ENCODE data around the gene NIFK. TPM values are rescaled to one million over a fixed set of nuclear protein-coding genes. Genes with fewer than 3 reads are reported as not detected.
"Not testable (repeated sequence)": the region's sequence is repeated elsewhere in the genome, so short reads cannot be mapped to it uniquely, and the experiment has no call there.

NIFK gene
- total RNA-seq, 1 donor: 42.7 TPM

DNA sequence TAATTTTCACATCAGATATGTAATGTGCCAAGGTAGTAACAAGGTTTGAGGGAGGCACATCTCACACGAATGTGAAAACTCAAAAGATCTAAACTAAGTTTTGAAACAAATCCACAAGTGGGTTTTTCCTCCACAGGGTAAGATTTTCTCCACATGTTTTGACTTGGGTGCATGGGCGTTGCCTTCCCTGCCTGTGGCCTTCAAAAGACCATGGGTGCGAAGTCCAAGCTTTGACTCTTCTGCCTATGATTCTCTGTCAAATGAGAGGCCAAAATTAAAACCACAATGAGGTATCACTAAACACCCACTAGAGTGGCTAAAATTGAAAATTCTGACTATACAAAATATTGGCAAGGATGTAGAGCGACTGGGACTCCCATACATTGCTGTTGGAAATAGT lies 30.7 kb downstream of the NIFK start:
- Histone ChIP-seq H2AFZ (ENCODE audit: low read length) (no peak overlapping the region), H3K4me3 (ENCODE audit: insufficient read depth, low read length) (no peak overlapping the region), H4K20me1 (ENCODE audit: insufficient read depth, low read length) (no peaks in the 10 kb centered on the region), H3K27ac (ENCODE audit: low read depth, low read length) (no peak overlapping the region), H3K4me1 (ENCODE audit: insufficient read depth, low read length) (peaks cover 11% of the 10 kb centered on the region), H3K79me2 (ENCODE audit: insufficient read depth, low read length) (no peaks in the 10 kb centered on the region), H3K36me3 (ENCODE audit: insufficient read depth, low read length) (no peaks in the 10 kb centered on the region), H3K9me3 (ENCODE audit: low read depth, low read length) (no peaks in the 10 kb centered on the region), H3K4me2 (ENCODE audit: insufficient read depth, low read length) (no peak overlapping the region), H3K27me3 (ENCODE audit: insufficient read depth, low read length) (no peaks in the 10 kb centered on the region)
- DNase-seq (ENCODE audit: insufficient read length, low spot score, missing footprints): peak; percentile 63
- TF ChIP-seq, protein P1, sequence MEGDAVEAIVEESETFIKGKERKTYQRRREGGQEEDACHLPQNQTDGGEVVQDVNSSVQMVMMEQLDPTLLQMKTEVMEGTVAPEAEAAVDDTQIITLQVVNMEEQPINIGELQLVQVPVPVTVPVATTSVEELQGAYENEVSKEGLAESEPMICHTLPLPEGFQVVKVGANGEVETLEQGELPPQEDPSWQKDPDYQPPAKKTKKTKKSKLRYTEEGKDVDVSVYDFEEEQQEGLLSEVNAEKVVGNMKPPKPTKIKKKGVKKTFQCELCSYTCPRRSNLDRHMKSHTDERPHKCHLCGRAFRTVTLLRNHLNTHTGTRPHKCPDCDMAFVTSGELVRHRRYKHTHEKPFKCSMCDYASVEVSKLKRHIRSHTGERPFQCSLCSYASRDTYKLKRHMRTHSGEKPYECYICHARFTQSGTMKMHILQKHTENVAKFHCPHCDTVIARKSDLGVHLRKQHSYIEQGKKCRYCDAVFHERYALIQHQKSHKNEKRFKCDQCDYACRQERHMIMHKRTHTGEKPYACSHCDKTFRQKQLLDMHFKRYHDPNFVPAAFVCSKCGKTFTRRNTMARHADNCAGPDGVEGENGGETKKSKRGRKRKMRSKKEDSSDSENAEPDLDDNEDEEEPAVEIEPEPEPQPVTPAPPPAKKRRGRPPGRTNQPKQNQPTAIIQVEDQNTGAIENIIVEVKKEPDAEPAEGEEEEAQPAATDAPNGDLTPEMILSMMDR (IDR thresholded peaks at IDR 0.05; ENCODE audit: extremely low read depth, low read depth, low read length): no peak

DNA sequence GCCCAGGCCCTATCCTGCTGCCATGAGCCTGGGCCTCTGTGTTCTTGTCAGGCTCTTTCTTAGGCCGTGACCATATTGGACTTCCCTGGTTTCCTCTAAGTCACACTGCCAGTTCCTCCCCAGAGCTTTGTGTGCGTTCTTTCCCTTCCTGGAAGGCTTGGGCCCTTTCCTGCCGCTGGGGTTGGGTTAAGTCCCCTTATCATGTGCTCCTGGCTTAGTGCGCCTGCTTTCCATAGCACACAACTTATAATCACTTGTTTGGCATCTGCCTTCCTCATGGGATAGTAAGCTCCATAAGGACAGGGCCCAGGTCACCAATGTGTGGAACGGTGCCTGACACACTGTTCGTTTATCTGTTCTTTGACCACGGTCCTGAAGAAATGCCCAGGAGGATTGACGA lies 31.3 kb downstream of the NIFK start:
- Histone ChIP-seq H3K79me2 (ENCODE audit: insufficient read depth, low read length) (no peaks in the 10 kb centered on the region), H4K20me1 (ENCODE audit: insufficient read depth, low read length) (no peaks in the 10 kb centered on the region), H3K9me3 (ENCODE audit: low read depth, low read length) (no peaks in the 10 kb centered on the region), H2AFZ (ENCODE audit: low read length) (no peak overlapping the region), H3K4me1 (ENCODE audit: insufficient read depth, low read length) (peaks cover 5% of the 10 kb centered on the region), H3K4me2 (ENCODE audit: insufficient read depth, low read length) (no peak overlapping the region), H3K27ac (ENCODE audit: low read depth, low read length) (no peak overlapping the region), H3K36me3 (ENCODE audit: insufficient read depth, low read length) (no peaks in the 10 kb centered on the region), H3K4me3 (ENCODE audit: insufficient read depth, low read length) (no peak overlapping the region), H3K27me3 (ENCODE audit: insufficient read depth, low read length) (no peaks in the 10 kb centered on the region)
- TF ChIP-seq, protein P1 (IDR thresholded peaks at IDR 0.05; ENCODE audit: extremely low read depth, low read depth, low read length): no peak
- peak; percentile 62 for DNase-seq (ENCODE audit: insufficient read length, low spot score, missing footprints)

- not testable (repeated sequence) for H3K27ac ChIP-seq (ENCODE audit: low read depth, low read length); H2AFZ ChIP-seq (ENCODE audit: low read length); DNase-seq (ENCODE audit: insufficient read length, low spot score, missing footprints); H4K20me1 ChIP-seq (ENCODE audit: insufficient read depth, low read length); H3K36me3 ChIP-seq (ENCODE audit: insufficient read depth, low read length); H3K9me3 ChIP-seq (ENCODE audit: low read depth, low read length); H3K4me3 ChIP-seq (ENCODE audit: insufficient read depth, low read length); H3K79me2 ChIP-seq (ENCODE audit: insufficient read depth, low read length); H3K27me3 ChIP-seq (ENCODE audit: insufficient read depth, low read length); H3K4me2 ChIP-seq (ENCODE audit: insufficient read depth, low read length)
- peaks cover 10% of the 10 kb centered on the region for H3K4me1 ChIP-seq (ENCODE audit: insufficient read depth, low read length)
Observed at GRCh38 chr2:121701761-121702160, 34.9 kb downstream of the NIFK start.

GRCh38 chr2:121699421-121700333 lies 37.0 kb downstream of the NIFK start:
- TF ChIP-seq, protein P1 (IDR thresholded peaks at IDR 0.05; ENCODE audit: extremely low read depth, low read depth, low read length): no peak
- H4K20me1 ChIP-seq (ENCODE audit: insufficient read depth, low read length): no peaks in the 10 kb centered on the region
- no peaks in the 10 kb centered on the region for H3K79me2 ChIP-seq (ENCODE audit: insufficient read depth, low read length)
- peak overlapping the region; percentile 50 for H3K4me2 ChIP-seq (ENCODE audit: insufficient read depth, low read length)
- H3K36me3 ChIP-seq (ENCODE audit: insufficient read depth, low read length): no peaks in the 10 kb centered on the region
- peak overlapping the region; percentile 24 for H3K27ac ChIP-seq (ENCODE audit: low read depth, low read length)
- peaks cover 14% of the 10 kb centered on the region for H3K4me1 ChIP-seq (ENCODE audit: insufficient read depth, low read length)
- peak; percentile 96 for DNase-seq (ENCODE audit: insufficient read length, low spot score, missing footprints)
- H3K4me3 ChIP-seq (ENCODE audit: insufficient read depth, low read length): peak overlapping the region; percentile 35
- H2AFZ ChIP-seq (ENCODE audit: low read length): peak overlapping the region; percentile 53
- no peaks in the 10 kb centered on the region for H3K27me3 ChIP-seq (ENCODE audit: insufficient read depth, low read length)
- H3K9me3 ChIP-seq (ENCODE audit: low read depth, low read length): no peaks in the 10 kb centered on the region

Data from osteoblast (primary cell).